ENCODE measurements around the gene LGALS1.

LGALS1 gene

GRCh38 chr22:37674951-37675929 is at the start of gene LGALS1:
Gene LGALS1 (plus strand): TSS chr22:37675636. CDS start chr22:37675703, 67 bp downstream.
- no peak for DNase-seq

- DNase-seq = no peak
Measured at GRCh38 chr22:37625737-37626136, 49.7 kb upstream of the LGALS1 start.

GRCh38 chr22:37626144-37626543 is 49.3 kb upstream of the LGALS1 start:
- DNase-seq = no peak

GRCh38 chr22:37626556-37627075 is 48.8 kb upstream of the LGALS1 start:
- DNase-seq = no peak

- no peak for DNase-seq
Measured at GRCh38 chr22:37627121-37627520, 48.3 kb upstream of the LGALS1 start.

DNA sequence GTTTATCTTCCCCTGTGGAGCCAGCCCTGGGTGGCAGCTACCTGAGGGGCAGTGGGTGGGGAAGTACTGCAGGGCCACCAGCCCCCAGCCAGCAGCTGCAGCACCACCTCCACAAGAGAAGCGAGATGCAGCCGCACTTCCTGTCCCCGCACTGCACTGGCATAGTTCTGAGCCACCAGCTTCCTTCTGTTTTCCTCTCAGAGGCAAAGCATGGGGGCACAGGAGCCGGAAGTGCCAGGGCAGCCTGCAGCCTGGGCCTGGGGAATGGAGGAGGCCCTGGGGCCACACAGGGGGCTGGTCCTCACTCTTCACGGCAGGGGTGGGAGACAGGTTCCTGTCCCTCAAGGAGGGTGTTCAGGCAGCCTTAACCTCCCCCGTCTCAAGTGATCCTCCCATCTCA is 47.9 kb upstream of the LGALS1 start:
- DNase-seq = no peak

DNA sequence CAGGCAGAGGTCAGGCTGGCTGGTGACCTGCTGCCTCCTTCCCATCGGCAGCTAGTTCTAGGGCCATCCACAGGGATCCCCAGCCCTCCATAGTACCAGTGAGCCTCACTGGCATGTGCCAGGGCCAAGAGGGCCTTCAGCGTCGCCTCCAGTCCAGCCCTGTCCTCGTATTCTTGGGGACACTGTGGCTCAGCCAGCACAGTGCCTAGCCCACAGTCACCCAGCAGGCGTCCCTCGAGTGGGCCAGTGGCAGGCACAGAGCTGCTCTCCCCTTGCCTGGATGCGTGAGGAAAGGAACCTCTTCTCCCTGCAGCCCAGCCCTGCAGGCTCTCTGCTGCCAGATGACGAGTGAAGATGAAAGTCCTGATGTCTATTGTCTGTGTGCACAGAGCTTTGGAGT is 46.6 kb upstream of the LGALS1 start:
- DNase-seq = no peak

- DNase-seq = no peak
Measured at GRCh38 chr22:37629928-37630327, 45.5 kb upstream of the LGALS1 start.

DNA sequence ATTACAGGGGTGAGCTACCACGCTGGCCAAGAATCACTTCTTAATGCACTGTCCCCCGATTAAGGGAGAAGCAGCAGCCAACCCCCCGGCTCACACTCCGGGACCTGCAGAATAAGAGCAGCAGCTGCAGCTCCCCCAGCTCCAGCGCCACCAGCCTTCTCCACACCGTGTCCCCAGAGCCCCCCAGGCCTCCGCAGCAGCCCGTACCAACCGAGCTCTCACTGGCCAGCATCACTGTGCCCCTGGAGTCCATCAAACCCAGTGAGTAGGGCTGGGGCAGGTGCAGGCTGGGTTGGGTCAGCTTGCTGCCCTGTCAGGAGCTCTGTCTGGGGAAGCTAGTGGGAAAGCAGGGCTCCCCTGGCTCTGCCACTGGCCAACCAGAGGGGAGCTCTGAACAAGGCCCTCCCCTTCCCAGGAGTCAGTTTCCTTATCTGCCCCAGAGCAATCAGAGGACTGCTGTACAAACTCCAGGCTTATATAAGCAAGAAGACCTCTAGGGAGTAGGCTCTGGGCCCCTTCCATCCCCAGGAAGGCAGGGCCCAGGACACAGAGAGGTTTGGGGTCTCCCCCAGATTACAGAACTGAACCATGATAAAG is 44.5 kb upstream of the LGALS1 start:
- DNase-seq = no peak

DNA sequence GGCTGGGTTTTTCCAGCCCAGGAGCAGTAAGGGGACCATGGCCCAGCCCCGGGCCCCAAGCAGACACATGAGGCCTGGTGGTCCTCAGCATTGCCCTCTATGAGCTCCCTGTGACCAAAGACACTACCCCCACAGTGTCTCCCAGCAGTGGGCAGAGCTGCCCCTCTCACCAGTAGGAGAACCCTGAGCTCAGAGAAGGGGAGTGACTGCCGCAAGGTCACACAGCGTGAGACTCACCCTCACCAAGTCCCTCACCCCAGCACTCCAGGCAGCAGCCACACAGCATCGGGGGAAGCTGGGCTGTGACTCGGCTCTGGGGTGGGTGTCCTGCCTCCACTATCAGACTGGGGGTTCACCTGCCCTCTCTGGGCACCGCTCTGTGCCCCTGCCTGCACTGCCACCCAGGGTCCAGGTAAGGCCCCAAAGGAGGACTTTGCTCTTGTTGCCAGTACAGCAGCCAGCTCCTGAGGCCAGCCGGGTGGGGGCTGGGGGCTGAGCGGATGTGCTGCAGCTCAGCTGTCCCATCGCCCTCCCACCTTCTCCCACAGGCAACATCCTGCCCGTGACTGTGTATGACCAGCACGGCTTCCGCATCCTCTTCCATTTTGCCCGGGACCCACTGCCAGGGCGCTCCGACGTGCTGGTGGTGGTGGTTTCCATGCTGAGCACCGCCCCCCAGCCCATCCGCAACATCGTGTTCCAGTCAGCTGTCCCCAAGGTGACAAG is 43.8 kb upstream of the LGALS1 start:
- no peak for DNase-seq

DNA sequence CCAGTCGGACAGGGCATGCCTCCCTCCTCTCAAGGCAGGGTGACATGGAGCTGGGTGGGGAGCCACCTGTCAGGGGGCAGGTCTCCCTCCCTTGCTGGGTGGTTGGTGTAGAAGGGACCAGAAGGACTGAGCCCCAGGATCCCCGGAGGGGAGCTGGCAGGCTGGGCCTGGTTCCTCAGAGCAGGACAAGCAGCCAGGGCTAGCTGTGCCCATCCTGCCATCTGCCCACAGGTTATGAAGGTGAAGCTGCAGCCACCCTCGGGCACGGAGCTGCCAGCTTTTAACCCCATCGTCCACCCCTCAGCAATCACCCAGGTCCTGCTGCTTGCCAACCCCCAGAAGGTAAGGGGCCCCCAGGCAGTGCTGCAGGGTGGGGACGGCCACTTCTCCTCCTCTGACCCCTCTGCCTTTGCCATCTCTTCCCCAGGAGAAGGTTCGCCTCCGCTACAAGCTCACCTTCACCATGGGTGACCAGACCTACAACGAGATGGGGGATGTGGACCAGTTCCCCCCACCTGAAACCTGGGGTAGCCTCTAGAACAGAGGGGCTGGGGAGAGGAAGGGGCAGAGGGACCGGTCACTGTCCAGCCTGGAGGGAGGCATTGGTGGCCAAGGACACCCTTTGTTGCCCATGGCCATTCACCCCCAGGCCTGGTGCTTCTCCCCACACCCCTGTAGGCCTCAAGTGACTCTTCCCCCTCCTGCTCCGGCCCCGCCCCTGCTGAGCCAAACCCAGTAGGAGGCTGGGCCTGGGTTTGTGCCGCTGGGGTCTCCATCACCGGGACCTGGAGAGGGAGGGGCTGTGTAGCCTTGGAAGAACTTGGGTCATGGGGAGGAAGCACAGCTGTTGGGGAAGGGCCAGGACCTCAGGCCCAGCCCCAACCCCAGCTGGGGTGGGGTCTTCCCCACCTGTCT is 43.0 kb upstream of the LGALS1 start:
- DNase-seq = no peak

DNA sequence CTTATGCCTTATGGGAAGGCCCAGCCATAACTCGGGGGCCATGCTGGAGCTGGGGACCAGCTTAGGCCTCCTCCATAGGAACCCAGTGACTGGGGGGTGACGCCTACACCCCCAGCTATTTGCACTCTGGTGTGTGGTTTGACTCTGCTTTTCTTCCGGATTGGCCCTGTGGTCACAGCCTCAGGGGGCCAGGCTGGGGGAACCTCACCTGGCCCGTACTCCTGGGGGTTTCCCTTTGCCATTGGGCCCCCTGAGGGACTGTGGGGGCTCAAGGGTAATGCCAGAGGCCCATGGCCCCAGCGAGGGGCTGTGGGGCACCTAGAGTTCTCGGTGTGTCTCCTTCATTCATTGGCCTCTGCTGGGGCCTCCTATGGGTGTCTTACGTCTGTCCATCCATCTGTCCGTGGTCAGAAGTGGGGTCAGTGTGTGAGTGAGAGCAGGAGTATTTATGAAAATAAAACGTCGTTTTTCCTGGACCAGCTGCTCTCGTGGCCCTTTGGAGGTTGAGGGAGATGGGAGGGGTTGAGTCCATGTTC is 42.3 kb upstream of the LGALS1 start:
- DNase-seq = no peak

DNA sequence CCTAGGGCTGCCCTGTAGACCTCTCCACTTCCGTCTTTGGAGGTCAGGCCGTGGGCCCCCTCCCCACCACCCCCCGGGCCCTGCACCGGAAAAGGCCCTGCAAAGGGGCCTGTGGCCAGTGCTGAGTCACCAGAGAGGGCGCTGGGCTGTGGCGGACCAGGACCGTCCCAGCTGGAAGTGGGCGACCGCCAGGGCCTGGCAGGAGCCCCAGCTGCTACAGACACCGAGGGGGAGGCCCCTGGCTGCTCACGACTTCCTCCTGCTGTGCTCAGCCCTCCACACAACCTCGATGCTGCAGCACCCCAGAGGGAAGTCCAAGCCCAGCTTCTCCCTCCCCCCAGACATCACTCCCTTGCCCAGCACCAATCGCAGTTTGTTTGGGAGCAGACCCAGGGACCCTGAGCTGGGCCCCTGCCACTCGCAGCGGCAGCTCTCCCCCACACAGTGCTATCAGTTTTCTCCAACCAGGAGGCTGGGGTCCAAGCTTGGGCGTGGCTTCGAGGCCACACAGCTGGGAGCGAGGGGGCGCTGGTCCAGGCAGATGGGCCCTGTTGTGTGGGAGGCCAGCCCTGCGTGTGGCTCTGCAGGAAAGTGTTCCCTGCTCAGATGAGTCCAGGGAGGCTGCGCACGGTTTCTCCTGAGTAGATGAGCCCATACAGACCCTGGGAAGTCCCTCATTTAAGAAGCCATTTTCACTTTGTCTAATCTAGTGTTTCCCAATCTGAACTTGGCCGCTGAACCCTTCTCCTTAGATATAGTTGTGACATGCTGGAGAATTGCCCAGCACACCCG is 41.6 kb upstream of the LGALS1 start:
- no peak for DNase-seq

- DNase-seq = no peak
Measured at GRCh38 chr22:37634417-37634924, 41.0 kb upstream of the LGALS1 start.

GRCh38 chr22:37635157-37635556 is 40.3 kb upstream of the LGALS1 start:
- no peak for DNase-seq

GRCh38 chr22:37636186-37636948 is 39.1 kb upstream of the LGALS1 start:
- DNase-seq = no peak

- DNase-seq = no peak
Measured at GRCh38 chr22:37636949-37637273, 38.5 kb upstream of the LGALS1 start.

DNA sequence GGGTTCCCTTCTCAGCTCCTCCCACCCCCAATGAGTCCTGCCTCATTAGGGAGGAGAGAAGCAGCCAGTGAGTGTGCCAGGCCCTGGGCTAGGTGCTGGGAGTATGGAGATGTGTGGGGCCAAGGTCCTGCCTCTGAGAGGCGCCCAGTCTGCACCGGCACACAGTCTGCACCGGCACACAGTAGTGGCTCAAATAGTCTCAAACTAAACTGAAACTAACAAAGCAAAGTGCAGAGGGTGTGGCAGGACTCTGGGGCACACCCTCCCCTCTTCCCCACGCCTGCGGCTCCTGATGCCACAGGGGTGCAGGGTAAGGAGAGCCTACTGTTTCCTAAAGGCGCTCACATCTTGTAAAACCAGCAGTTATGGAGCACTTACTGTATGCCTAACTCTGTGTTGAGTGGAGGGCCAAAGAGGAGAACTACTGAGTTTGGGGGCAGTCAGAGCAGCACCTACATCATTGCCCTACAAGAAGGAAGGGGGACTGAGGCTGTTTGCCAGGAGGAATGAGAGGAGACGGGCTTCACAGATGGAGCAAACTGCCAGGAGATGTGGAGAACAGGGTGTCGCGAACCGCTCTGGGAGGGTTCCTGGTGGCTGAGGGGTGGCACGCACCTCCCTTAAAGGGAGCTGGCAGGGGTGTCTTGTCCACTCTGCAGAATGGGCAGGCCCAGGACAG is 36.9 kb upstream of the LGALS1 start:
- DNase-seq = no peak

GRCh38 chr22:37639070-37639760 is 36.2 kb upstream of the LGALS1 start, which contains the start of gene SH3BP1:
Gene SH3BP1 (plus strand): TSS chr22:37639669. CDS start chr22:37639788, 119 bp downstream.
- no peak for DNase-seq
